Memory B cell (primary cell): ENCODE data around the gene KRT73.
A peak's percentile ranks its signal among the peaks of the same experiment; 100 is the strongest.

Experiments used
- ATAC-seq: fragments of 150-1000 bp; cut with Tn5 transposase; 2 replicates; pipeline ENCODE4 v1.10.0; 2021; ENCODE audit warnings: low read depth, mild to moderate bottlenecking, moderate library complexity
- DNase-seq, 2 donors: peaks; one replicate each; pipeline ENCODE4 v3.0.0; 2022; ENCODE audit warnings: low spot score in 2 of 2
- H3K27ac Mint-ChIP-seq: one replicate; pipeline ENCODE4 v1.8.0; 2022; ENCODE audit warnings: mild to moderate bottlenecking, moderate library complexity, mixed read lengths
- H3K27me3 Mint-ChIP-seq: one replicate; pipeline ENCODE4 v1.8.0; 2022; ENCODE audit warnings: mixed read lengths
- H3K36me3 Mint-ChIP-seq: one replicate; pipeline ENCODE4 v1.8.0; 2022; ENCODE audit warnings: mild to moderate bottlenecking, mixed read lengths
- H3K4me1 Mint-ChIP-seq: one replicate; pipeline ENCODE4 v1.8.0; 2022; ENCODE audit warnings: mixed read lengths
- H3K4me3 Mint-ChIP-seq: one replicate; pipeline ENCODE4 v1.8.0; 2022; ENCODE audit warnings: mild to moderate bottlenecking, moderate library complexity, mixed read lengths
- H3K9me3 Mint-ChIP-seq: one replicate; pipeline ENCODE4 v1.8.0; 2022; ENCODE audit warnings: mixed read lengths

KRT73 gene

DNA sequence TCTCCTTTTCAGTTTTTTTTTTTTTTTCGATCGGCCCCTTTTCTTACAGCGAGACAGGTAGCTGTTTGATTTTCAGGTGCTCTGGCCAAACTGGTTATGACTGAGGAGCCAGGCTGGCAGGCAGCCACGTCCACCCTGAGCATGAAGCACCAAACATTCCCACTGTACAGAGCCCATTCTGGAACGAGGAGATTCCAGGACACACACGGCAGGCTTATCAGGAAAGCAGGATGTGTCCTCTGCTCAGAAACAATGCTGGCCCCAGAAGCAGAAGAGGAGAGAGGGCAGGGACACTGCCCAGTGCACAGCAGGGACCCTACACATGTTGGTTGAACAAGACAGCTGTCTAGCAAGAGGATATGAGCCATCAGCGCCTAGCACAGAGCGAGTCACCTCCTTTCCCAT is 37.4 kb upstream of the KRT73 start:
- no peaks in the 10 kb centered on the region for H3K36me3 Mint-ChIP-seq
- ATAC-seq, result no peak
- no peak overlapping the region for H3K4me3 Mint-ChIP-seq
- no peaks in the 10 kb centered on the region for H3K9me3 Mint-ChIP-seq
- DNase-seq, result no peak
- H3K27me3 Mint-ChIP-seq, result peaks cover 9% of the 10 kb centered on the region
- no peak overlapping the region for H3K27ac Mint-ChIP-seq
- H3K4me1 Mint-ChIP-seq, result no peaks in the 10 kb centered on the region

DNA sequence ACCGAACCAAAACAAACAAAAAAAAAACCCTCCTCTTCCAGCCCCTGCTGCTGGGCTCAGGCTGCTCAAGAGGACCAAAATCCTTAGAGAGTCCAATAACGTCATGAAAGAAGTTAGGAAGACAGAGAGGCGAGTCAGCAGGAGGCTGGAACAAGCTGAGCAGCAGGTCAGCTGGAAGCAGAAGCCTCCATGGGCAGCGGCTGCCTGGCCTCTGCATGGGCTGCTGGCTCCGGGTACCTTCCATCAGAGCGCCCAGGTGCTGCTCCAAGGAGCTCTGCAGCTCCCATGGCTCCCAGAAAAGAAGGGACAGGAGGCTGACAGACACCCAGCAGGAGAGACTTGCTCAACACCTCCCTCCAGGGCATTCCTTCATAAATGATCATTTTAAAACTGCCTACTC is 36.9 kb upstream of the KRT73 start:
- no peaks in the 10 kb centered on the region for H3K36me3 Mint-ChIP-seq
- no peaks in the 10 kb centered on the region for H3K9me3 Mint-ChIP-seq
- no peak overlapping the region for H3K4me3 Mint-ChIP-seq
- no peaks in the 10 kb centered on the region for H3K4me1 Mint-ChIP-seq
- ATAC-seq, result no peak
- no peak for DNase-seq
- no peak overlapping the region for H3K27ac Mint-ChIP-seq
- peaks cover 9% of the 10 kb centered on the region for H3K27me3 Mint-ChIP-seq

DNA sequence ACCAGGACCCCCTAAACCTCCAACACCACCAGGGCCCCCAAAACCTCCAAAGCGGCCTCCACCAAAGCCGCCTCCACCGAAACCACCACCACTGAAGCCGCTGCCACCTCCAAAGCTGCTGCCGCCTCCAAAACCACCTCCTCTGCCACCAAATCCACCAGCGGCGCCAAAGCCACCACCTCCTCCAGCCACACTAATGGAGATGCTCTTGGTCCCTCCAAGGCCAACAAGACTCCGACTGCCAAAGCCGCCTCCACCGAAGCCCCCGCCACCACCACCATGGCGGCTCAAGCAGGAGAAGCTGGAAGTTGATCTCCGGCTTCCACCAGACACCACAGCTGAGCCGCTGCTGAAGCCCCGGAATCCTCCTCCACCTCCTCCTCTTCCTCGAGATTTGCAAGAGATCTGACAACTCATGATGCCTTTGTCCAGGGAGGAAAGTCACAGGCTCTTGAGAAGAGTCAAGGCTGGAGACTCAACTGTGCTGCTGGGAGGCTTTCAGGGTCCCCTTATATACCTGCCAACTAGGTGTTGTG is 33.4 kb upstream of the KRT73 start, which contains the start of gene KRT2:
KRT2 (minus strand) TSS at position 486 of the 536 bp plus-strand sequence; CDS start at position 417, 69 bp downstream.
- DNase-seq, result no peak
- ATAC-seq, result no peak
- Mint-ChIP-seq H3K4me1 (no peaks in the 10 kb centered on the region), H3K4me3 (no peak within 1 kb of the TSS), H3K9me3 (no peaks in the 10 kb centered on the region), H3K36me3 (no peaks in the 10 kb centered on the region), H3K27ac (no peak within 1 kb of the TSS), H3K27me3 (peaks cover 7% of the 10 kb centered on the region)

DNA sequence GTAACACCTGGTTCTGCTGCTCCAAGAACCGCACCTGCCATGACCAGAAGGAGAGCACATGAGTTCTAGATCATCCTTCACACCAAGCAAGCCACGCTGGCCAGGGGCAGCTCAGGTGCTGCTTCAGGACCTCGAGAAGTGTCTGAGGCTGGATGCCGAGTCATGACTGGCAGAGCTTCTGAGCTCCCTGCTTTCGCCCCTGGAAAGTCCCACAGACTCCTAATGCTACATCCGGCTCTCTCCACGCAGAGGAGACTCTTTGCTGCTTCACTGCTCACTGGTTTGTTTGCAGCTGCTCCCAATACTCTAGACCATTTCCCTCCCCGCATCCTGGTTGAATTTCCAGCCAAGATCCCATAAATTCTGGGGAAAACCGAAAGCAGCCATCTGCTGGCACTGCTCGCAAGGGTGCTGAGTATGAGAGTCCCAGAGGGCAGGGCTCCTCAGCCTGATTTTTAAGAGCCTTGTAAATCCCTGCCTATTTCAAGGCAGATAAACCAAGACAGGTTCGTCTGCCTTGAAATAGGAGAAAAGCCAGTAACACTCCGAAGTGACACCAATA is 32.2 kb upstream of the KRT73 start:
- Mint-ChIP-seq H3K27ac (no peak overlapping the region), H3K4me1 (no peaks in the 10 kb centered on the region), H3K27me3 (peaks cover 6% of the 10 kb centered on the region), H3K4me3 (no peak overlapping the region), H3K9me3 (no peaks in the 10 kb centered on the region), H3K36me3 (no peaks in the 10 kb centered on the region)
- DNase-seq (no peak), ATAC-seq (no peak)

DNA sequence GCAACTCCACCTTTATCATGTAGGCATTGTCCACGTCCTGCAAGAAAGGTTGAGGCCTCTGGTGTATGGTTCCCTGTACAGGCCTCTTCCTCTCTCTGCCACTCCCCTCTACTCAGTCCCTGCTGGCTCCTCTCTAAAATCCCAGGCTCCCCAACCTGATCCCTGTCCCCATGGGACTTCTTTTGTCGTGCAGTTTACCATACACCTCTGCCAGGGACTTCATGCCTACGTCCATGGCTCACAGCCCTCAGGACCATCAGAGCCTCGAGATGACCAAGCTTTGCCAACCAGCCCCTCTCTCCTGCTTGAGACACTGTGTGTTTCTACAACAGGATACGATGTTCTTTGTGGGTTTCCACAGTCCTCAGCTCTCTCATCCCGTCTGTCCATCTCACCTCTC is 30.7 kb upstream of the KRT73 start:
- Mint-ChIP-seq H3K4me3 (no peak overlapping the region), H3K9me3 (no peaks in the 10 kb centered on the region), H3K27me3 (peaks cover 7% of the 10 kb centered on the region), H3K27ac (no peak overlapping the region), H3K36me3 (no peaks in the 10 kb centered on the region), H3K4me1 (no peaks in the 10 kb centered on the region)
- DNase-seq (no peak), ATAC-seq (no peak)

DNA sequence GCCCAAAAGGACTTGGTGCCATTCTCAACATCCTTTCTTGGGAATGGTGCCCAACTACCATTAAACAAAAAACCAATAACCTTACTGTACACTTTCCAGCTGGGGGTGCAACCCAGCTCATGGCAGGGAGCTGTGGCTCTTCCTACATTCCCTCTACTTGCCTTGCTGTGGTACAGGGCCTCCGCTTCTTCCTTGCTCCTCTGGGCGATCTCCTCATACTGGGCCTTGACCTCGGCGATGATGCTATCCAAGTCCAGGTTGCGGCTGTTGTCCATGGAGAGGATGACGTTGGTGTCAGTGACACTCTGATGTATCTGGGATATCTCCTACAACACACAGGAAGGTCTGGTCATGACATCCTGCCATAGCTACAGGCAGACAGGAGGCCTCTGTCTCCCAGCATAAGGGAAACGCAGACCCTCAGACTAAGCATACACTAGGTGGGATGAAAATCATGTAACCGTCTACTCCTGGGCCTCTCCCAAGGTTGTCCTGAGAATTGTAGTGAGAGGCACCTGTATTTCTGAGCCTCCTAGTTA is 29.7 kb upstream of the KRT73 start:
- Mint-ChIP-seq H3K27ac (no peak overlapping the region), H3K9me3 (no peaks in the 10 kb centered on the region), H3K4me1 (no peaks in the 10 kb centered on the region), H3K36me3 (no peaks in the 10 kb centered on the region), H3K4me3 (no peak overlapping the region), H3K27me3 (peaks cover 7% of the 10 kb centered on the region)
- ATAC-seq, result no peak
- DNase-seq, result peak in 1 of 2 donors; percentile 1

DNA sequence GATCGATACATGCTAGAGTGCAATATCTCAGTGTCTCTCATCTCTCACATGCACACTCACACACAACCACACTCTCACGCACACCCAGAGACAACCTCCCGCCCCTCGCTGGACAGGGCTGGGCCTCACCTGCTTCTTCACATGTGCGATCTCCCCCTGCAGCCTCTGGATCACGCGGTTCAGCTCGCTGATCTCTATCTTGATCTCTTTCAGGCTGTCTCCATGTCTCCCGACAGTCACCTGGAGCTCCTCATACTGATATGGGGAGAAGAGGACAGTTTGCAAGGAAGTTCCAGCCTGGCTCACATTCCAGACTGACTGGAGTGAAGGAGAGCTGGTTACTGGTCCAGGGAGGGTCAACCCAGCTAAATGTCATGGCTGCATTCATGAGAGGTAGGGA is 29.2 kb upstream of the KRT73 start:
- peaks cover 7% of the 10 kb centered on the region for H3K27me3 Mint-ChIP-seq

DNA sequence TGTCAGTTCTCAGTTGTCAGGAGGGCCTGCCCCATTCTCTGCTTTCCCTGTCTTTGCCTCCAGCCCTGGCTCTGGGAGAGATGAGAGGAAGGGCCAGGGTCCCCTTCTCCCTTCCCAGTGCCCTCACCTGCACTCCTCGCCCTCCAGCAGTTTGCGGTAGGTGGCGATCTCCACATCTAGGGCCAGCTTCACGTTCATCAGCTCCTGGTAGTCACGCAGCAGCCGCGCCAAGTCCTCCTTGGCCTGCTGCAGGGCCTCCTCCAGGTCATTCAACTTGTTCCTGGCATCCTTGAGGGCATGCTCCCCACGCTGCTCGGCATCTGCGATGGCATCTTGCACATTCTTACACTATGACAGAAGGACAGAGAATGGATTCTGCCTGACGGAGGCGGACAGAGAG is 28.3 kb upstream of the KRT73 start:
- Mint-ChIP-seq H3K36me3 (no peaks in the 10 kb centered on the region), H3K4me3 (no peak overlapping the region), H3K27me3 (peaks cover 7% of the 10 kb centered on the region), H3K9me3 (no peaks in the 10 kb centered on the region), H3K4me1 (no peaks in the 10 kb centered on the region), H3K27ac (no peak overlapping the region)
- ATAC-seq (no peak), DNase-seq (no peak)

More for the DNA sequence above, 29.2 kb upstream of the KRT73 start:
- no peak for ATAC-seq
- Mint-ChIP-seq H3K9me3 (no peaks in the 10 kb centered on the region), H3K27ac (no peak overlapping the region), H3K36me3 (no peaks in the 10 kb centered on the region), H3K4me1 (no peaks in the 10 kb centered on the region), H3K4me3 (no peak overlapping the region)
- no peak for DNase-seq

DNA sequence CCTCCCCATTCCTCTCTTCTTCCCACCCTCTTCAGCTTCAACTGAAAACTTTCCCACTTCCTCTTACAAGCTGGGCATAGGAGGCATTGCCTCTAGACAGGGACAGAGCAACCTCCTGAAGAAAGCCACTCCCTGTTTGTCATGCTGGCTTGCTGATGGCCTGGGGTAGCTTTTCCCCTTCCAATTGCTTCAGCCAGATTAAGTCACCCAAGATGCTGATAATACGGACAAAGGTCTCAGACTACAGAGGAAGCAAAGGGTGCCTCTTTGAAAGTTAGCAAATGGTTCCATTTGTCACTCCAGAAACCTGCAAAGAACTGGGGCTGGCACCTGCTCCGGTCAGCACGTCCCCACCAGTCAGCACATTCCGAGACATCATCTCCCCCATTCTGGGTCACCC is 27.6 kb upstream of the KRT73 start:
- DNase-seq, result peak in 1 of 2 donors; percentile 2
- ATAC-seq, result no peak
- no peaks in the 10 kb centered on the region for H3K9me3 Mint-ChIP-seq
- no peak overlapping the region for H3K27ac Mint-ChIP-seq
- peaks cover 7% of the 10 kb centered on the region for H3K27me3 Mint-ChIP-seq
- no peaks in the 10 kb centered on the region for H3K4me1 Mint-ChIP-seq
- H3K36me3 Mint-ChIP-seq, result no peaks in the 10 kb centered on the region
- no peak overlapping the region for H3K4me3 Mint-ChIP-seq

DNA sequence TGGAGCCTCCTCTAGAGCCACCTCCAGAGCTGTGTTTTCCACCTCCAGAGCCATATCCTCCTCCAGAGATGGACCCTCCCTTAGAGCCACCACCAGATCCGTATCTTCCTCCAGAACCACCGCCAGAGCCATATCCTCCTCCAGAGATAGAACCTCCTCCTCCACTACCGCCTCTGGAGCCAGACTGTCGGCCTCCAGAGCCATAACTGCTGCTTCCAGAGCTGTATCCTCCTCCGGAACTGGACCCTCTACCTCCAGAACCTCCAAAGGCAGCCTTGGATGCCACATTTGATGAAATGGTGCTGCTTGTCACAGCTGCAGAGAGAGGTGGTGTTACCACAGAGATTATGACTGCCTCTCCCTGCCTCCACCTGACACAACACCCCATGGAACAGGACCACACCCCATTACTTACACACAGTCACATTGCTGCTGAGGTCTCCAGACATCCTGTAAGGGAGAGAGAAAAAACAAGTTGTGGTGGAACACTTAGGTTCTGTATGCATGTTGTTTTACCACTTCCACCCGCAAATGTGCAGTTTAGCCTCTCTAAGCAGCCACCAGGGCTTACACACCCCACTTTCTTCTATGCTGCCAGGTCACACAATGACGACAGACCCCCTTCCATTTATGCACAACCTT is 26.9 kb upstream of the KRT73 start:
- peaks cover 7% of the 10 kb centered on the region for H3K27me3 Mint-ChIP-seq
- no peaks in the 10 kb centered on the region for H3K9me3 Mint-ChIP-seq
- H3K4me3 Mint-ChIP-seq, result no peak overlapping the region
- no peak for DNase-seq
- H3K4me1 Mint-ChIP-seq, result no peaks in the 10 kb centered on the region
- no peak overlapping the region for H3K27ac Mint-ChIP-seq
- ATAC-seq, result no peak
- H3K36me3 Mint-ChIP-seq, result no peaks in the 10 kb centered on the region

DNA sequence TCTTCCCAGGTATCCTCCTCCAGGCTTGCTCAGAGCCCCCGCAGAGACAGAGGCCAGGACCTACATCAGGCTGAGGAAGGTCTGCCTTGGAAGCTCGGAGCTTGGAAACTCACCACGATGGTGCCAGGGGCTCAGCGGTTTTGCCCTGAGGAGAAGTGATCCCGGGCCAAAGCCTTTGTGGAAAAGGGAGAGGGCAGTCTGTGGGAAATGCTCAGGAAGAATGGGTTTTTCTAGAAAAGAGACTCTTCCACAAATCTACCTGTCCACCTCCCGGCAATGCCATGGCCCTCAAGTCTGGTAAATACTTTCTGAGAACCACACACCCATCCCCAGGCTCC is 25.7 kb upstream of the KRT73 start:
- no peaks in the 10 kb centered on the region for H3K9me3 Mint-ChIP-seq
- no peaks in the 10 kb centered on the region for H3K4me1 Mint-ChIP-seq
- H3K36me3 Mint-ChIP-seq, result no peaks in the 10 kb centered on the region
- DNase-seq (peak in 1 of 2 donors; percentile 2), ATAC-seq (no peak)
- peaks cover 11% of the 10 kb centered on the region for H3K27me3 Mint-ChIP-seq
- no peak overlapping the region for H3K4me3 Mint-ChIP-seq
- no peak overlapping the region for H3K27ac Mint-ChIP-seq

DNA sequence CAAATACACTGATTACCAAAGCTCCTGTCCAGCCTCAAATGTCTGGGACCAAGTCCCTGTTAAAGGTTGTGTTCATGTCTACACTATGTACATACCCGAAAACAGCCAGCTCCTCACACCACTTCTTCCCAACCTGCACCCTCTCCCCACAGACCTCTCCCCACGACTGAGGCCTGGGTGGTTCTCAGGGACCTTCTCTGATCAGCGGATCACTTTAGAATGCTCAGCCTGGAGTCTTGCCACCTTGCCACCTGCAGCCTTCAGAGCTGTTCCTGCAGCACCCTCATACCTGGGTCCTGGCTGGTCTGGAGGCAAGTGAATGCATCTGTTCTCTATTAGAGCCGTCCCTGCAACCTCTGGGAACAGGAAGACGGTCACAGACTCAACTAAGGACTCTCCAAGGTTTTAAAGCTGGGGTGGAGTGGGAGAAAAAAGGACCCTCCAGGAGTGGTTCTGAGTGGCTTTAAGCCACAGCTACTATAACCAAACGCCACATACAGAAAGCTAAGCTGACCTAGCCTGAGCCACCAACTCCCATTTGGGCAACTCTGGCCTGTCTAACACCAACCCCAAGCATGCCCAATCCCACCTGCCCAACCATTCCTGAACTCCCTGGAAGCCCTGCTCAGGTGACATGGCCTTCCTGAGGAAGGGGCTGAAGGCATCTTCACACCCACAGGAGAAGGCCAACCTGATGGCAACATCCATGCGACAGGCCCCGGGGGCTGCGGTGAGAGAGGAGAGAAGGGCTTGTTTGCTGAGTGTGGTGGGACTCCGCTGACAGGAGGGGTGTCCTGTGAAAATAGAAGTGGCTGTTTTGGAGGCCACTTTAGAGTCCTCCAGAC is 25.1 kb upstream of the KRT73 start:
- DNase-seq, result peak in 1 of 2 donors; percentile 8
- ATAC-seq, result no peak
- Mint-ChIP-seq H3K36me3 (no peaks in the 10 kb centered on the region), H3K9me3 (no peaks in the 10 kb centered on the region), H3K4me3 (no peak overlapping the region), H3K27me3 (peaks cover 11% of the 10 kb centered on the region), H3K4me1 (no peaks in the 10 kb centered on the region), H3K27ac (no peak overlapping the region)

DNA sequence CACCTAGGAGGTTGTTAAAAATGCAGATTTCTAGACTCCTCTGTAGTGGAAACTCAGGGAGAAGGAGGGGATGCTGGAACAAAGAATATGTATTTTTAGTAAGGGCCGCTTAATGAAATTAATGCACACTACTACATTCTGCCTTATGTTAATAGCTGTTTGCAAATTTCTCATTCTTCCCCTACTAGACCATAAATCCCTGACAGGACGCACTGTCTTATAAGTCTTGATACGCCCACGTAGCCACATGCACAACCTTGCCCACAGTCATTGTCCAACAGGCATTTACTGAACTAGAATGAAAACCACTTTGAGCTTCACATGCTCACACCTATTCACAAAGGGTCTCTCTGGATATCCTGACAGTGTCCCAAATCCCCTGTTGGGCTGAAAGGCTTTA is 23.1 kb upstream of the KRT73 start:
- Mint-ChIP-seq H3K27me3 (peaks cover 8% of the 10 kb centered on the region), H3K4me3 (no peak overlapping the region), H3K27ac (no peak overlapping the region), H3K36me3 (no peaks in the 10 kb centered on the region), H3K9me3 (no peaks in the 10 kb centered on the region), H3K4me1 (no peaks in the 10 kb centered on the region)
- peak in 1 of 2 donors; percentile 2 for DNase-seq
- ATAC-seq, result no peak

DNA sequence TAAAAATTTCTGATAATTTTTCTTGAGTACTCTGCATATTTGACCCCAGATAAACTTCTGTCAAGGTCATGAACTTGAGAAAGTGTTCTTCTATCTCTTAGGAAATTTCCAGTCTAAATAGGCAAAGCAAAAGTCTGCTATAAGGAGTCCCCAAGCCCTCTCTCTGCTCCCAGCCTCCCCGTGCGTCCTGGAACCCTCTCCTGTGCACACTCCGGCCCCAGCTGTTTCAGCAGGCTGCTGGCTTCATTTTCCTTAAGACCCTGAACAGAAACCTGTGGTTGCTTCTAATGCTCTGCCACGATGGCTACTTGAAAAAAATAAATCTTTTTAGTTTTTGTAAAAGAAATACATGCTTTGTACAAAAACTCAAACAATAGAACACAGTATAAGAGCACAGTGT is 18.9 kb upstream of the KRT73 start:
- H3K27me3 Mint-ChIP-seq, result peaks cover 16% of the 10 kb centered on the region
- H3K9me3 Mint-ChIP-seq, result no peaks in the 10 kb centered on the region
- H3K4me1 Mint-ChIP-seq, result no peaks in the 10 kb centered on the region
- no peak for ATAC-seq
- H3K4me3 Mint-ChIP-seq, result no peak overlapping the region
- H3K27ac Mint-ChIP-seq, result no peak overlapping the region
- no peak for DNase-seq
- no peaks in the 10 kb centered on the region for H3K36me3 Mint-ChIP-seq
